Endothelial cell of umbilical vein (primary cell): Measurements from ENCODE around the gene QPCT. TPM values are rescaled to one million over a fixed set of nuclear protein-coding genes. Genes with fewer than 3 reads are reported as not detected.

ENCODE experiments used
- BruUV-seq: library from RNA; stranded (reverse); fragments of 400-500 nt; replicated peaks from 2 replicates; lab custom pipeline; 2021; lab: Mats Ljungman, UMichigan
- CTCF ChIA-PET: fragments of 300-600, 350-600 bp; sonication (Branson Sonifier 250); formaldehyde crosslinking; loops from one replicate; lab custom pipeline; 2021; ENCODE audit warnings: antibody characterized with exemption, inconsistent platforms; lab: Charles Lee
- POLR2A ChIA-PET: fragments of 300-600, 350-600 bp; sonication (Branson Sonifier 250); formaldehyde crosslinking; loops from one replicate; lab custom pipeline; 2021; ENCODE audit warnings: antibody characterized with exemption, inconsistent platforms; lab: Charles Lee
- DNase-seq: peaks from one replicate; pipeline ENCODE4 v3.0.0-alpha.2; 2011; ENCODE audit warnings: low read depth, low spot score
- FAIRE-seq: peaks from 2 replicates; lab custom pipeline; 2011; peaks lifted over from hg19 to GRCh38; lab: Jason Lieb, UNC
- H2AFZ ChIP-seq: 2 replicates; pipeline ENCODE4 v1.6.0; 2012; ENCODE audit warnings: low read depth, low read length, control low read depth, inconsistent platforms
- H3K27ac ChIP-seq: 2 replicates; pipeline ENCODE4 v1.5.1; 2011; ENCODE audit warnings: low read depth, mild to moderate bottlenecking, control low read depth, low read length, moderate library complexity; ENCODE audit not compliant: insufficient read depth
- H3K27me3 ChIP-seq, 2 experiments: 2 replicates each; pipeline versions ENCODE4 v1.6.0 to v1.6.1; 2011; ENCODE audit warnings: low read length in 2 of 2, mixed read lengths in 1 of 2; ENCODE audit not compliant: control insufficient read depth in 2 of 2, insufficient read depth in 2 of 2
- H3K36me3 ChIP-seq, 2 experiments: 2 replicates in 1 of 2; 3 replicates in 1 of 2; pipeline ENCODE4 v1.5.1; 2011; ENCODE audit warnings: low read length in 2 of 2, mild to moderate bottlenecking in 1 of 2, moderate library complexity in 1 of 2; ENCODE audit not compliant: control insufficient read depth in 2 of 2, insufficient read depth in 2 of 2; ENCODE audit errors: extremely low read depth in 1 of 2
- H3K4me1 ChIP-seq: 3 replicates; pipeline ENCODE4 v1.5.1; 2011; ENCODE audit warnings: mild to moderate bottlenecking, low read length; ENCODE audit not compliant: control insufficient read depth, insufficient read depth; ENCODE audit errors: extremely low read depth
- H3K4me2 ChIP-seq: 2 replicates; pipeline ENCODE4 v1.6.1; 2011; ENCODE audit warnings: low read length, control low read depth, mixed read lengths; ENCODE audit not compliant: insufficient read depth
- H3K4me3 ChIP-seq, 3 experiments: fragments of 200-600 bp in 1 of 3; sonication (generic), shearing (Covaris generic) in 1 of 3; replicated peaks in 1 of 3; 2 replicates each; pipeline ENCODE4 v1.5.1; 2011 to 2016; ENCODE audit warnings: control low read depth in 3 of 3, low read length in 3 of 3, mild to moderate bottlenecking in 2 of 3, inconsistent platforms in 1 of 3, low read depth in 1 of 3, moderate library complexity in 1 of 3; ENCODE audit not compliant: insufficient read depth in 1 of 3
- H3K79me2 ChIP-seq: 2 replicates; pipeline ENCODE4 v1.6.0; 2012; ENCODE audit warnings: low read length, inconsistent platforms; ENCODE audit not compliant: control insufficient read depth, insufficient read depth
- H3K9ac ChIP-seq: replicated peaks from 2 replicates; pipeline ENCODE3; 2011; ENCODE audit warnings: low read length, control low read depth; ENCODE audit not compliant: insufficient read depth; ENCODE audit errors: extremely low read depth
- H3K9me1 ChIP-seq: replicated peaks from 3 replicates; pipeline ENCODE4 v1.6.0; 2011; ENCODE audit warnings: mild to moderate bottlenecking, low read length; ENCODE audit not compliant: control insufficient read depth, insufficient read depth; ENCODE audit errors: extremely low read depth
- H3K9me3 ChIP-seq: replicated peaks from 2 replicates; pipeline ENCODE4 v1.5.1; 2012; ENCODE audit warnings: low read length, inconsistent platforms; ENCODE audit not compliant: control insufficient read depth, insufficient read depth
- H4K20me1 ChIP-seq: replicated peaks from 2 replicates; pipeline ENCODE3; 2011; ENCODE audit warnings: mild to moderate bottlenecking, low read length; ENCODE audit not compliant: control insufficient read depth, insufficient read depth; ENCODE audit errors: extremely low read depth
- EZH2 ChIP-seq: IDR thresholded peaks from 2 replicates; pipeline ENCODE4 v1.6.1; 2012; ENCODE audit warnings: borderline replicate concordance, low read depth, mild to moderate bottlenecking, moderate library complexity, low read length, inconsistent platforms; ENCODE audit not compliant: severe bottlenecking
- FOS ChIP-seq: IDR thresholded peaks from 2 replicates; pipeline ENCODE4 v1.6.1; 2011; ENCODE audit warnings: mild to moderate bottlenecking, low read length, moderate library complexity, borderline replicate concordance; ENCODE audit not compliant: insufficient read depth
- GATA2 ChIP-seq: IDR thresholded peaks from 2 replicates; pipeline ENCODE4 v1.7.0; 2011; ENCODE audit warnings: low read depth, mild to moderate bottlenecking, moderate library complexity, mixed read lengths, low read length; ENCODE audit not compliant: insufficient read length, insufficient read depth
- JUN ChIP-seq: IDR thresholded peaks from 2 replicates; pipeline ENCODE4 v1.6.1; 2011; ENCODE audit warnings: borderline replicate concordance, low read depth; ENCODE audit not compliant: insufficient read length, insufficient read depth
- MAX ChIP-seq: IDR thresholded peaks from 2 replicates; pipeline ENCODE4 v1.6.1; 2011; ENCODE audit not compliant: insufficient read depth, insufficient read length
- MYC ChIP-seq: IDR thresholded peaks from one replicate; pipeline ENCODE4 v1.6.1; 2011; ENCODE audit warnings: mild to moderate bottlenecking, low read depth, low read length
- POLR2A ChIP-seq: IDR thresholded peaks from 2 replicates; pipeline ENCODE4 v1.6.1; 2012; ENCODE audit warnings: low read depth, mild to moderate bottlenecking, control low read depth, low read length
- POLR2AphosphoS5 ChIP-seq: IDR thresholded peaks from 2 replicates; pipeline ENCODE4 v1.6.1; 2012; ENCODE audit warnings: low read depth, mild to moderate bottlenecking, control low read depth, low read length, moderate library complexity; ENCODE audit not compliant: insufficient read depth
- dilution Hi-C: fragments of 300-500 bp; cut with MboI; formaldehyde crosslinking; loops from one replicate; pipeline ENCODE4 v1.15.0; 2019; ENCODE audit warnings: low sequenced_read_pairs; ENCODE audit not compliant: extremely low pct_ligation_motif_present
- intact Hi-C: fragments of 100-400 bp; cut with micrococcal nuclease; formaldehyde crosslinking; loops from one replicate; pipeline ENCODE4 v1.10.0; 2022
- polyA plus RNA-seq, 4 experiments: library from polyadenylated mRNA; depleted of rRNA in 3 of 4; stranded (reverse) in 3 of 4; unstranded in 1 of 4; fragments of >200 nt; gene quantifications; 2 replicates each; pipeline versions ENCODE4 v1.2.1 to v1.2.3, GENCODE V29; 2011 to 2012; ENCODE audit warnings: missing spikeins in 1 of 4
- total RNA-seq: library from RNA; stranded (reverse); gene quantifications from 2 replicates; pipeline ENCODE4 v1.2.3, GENCODE V29; 2021
- TF ChIP-seq, protein P1 (sequence below), 2 donors: IDR thresholded peaks; 1 replicate in 1 of 2; 2 replicates in 1 of 2; pipeline ENCODE4 v1.5.1; 2011; ENCODE audit warnings: low read length in 2 of 2, mild to moderate bottlenecking in 2 of 2, moderate library complexity in 2 of 2, control low read depth in 1 of 2, inconsistent platforms in 1 of 2, low read depth in 1 of 2; ENCODE audit not compliant: insufficient read depth in 1 of 2; ENCODE audit errors: extremely low read depth in 1 of 2

The QPCT gene
- total and polyA plus RNA-seq, 2 donors (not counting 3 experiments of a cell fraction or from before 2014, with no cell fraction given) = 12.8 to 17.2 TPM

GRCh38 chr2:37300578-37300977 lies 43.9 kb upstream of the QPCT start:
- CTCF ChIA-PET = no interaction called here
- Histone ChIP-seq H3K4me3 (no peak overlapping the region), H3K27ac (no peak overlapping the region), H3K36me3 (no peaks in the 10 kb centered on the region), H3K79me2 (peaks cover 86% of the 10 kb centered on the region), H3K9me3 (no peaks in the 10 kb centered on the region), H3K4me1 (no peaks in the 10 kb centered on the region), H3K27me3 (no peaks in the 10 kb centered on the region), H3K4me2 (no peak overlapping the region), H2AFZ (no peak overlapping the region), H3K9ac (no peak overlapping the region), H4K20me1 (peaks cover 3% of the 10 kb centered on the region), H3K9me1 (no peaks in the 10 kb centered on the region)
- FAIRE-seq (no peak), DNase-seq (no peak)
- POLR2A ChIA-PET = interaction anchor here (0.7 kb wide), 1 partner anchor 148 kb away, joined by 3 read pairs; no protein-coding TSS in a partner anchor
- BruUV-seq = no TSS peak
- TF ChIP-seq FOS (no peak), EZH2 (no peak), GATA2 (no peak), MYC (no peak), POLR2AphosphoS5 (no peak), JUN (no peak), POLR2A (no peak), MAX (no peak)
- TF ChIP-seq, protein P1, sequence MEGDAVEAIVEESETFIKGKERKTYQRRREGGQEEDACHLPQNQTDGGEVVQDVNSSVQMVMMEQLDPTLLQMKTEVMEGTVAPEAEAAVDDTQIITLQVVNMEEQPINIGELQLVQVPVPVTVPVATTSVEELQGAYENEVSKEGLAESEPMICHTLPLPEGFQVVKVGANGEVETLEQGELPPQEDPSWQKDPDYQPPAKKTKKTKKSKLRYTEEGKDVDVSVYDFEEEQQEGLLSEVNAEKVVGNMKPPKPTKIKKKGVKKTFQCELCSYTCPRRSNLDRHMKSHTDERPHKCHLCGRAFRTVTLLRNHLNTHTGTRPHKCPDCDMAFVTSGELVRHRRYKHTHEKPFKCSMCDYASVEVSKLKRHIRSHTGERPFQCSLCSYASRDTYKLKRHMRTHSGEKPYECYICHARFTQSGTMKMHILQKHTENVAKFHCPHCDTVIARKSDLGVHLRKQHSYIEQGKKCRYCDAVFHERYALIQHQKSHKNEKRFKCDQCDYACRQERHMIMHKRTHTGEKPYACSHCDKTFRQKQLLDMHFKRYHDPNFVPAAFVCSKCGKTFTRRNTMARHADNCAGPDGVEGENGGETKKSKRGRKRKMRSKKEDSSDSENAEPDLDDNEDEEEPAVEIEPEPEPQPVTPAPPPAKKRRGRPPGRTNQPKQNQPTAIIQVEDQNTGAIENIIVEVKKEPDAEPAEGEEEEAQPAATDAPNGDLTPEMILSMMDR (IDR thresholded peaks at IDR 0.05; ENCODE audit: extremely low read depth in 1 of 2, insufficient read depth in 1 of 2, low read depth in 1 of 2, low read length in 2 of 2) = no peak
- intact Hi-C loops = no loop called here
- dilution Hi-C loops = no loop called here
